Kidney epithelial cell (primary cell): Measurements from ENCODE around the gene CITED2. TPM values are rescaled to one million over a fixed set of nuclear protein-coding genes. Genes with fewer than 3 reads are reported as not detected.

Experiments used
- DNase-seq: peaks from one replicate; pipeline ENCODE4 v3.0.0-alpha.2; 2010; ENCODE audit warnings: low read depth
- H3K27me3 ChIP-seq: 2 replicates; pipeline ENCODE4 v1.6.0; 2011; ENCODE audit warnings: low read length; ENCODE audit not compliant: control insufficient read depth, insufficient read depth
- H3K36me3 ChIP-seq: 2 replicates; pipeline ENCODE4 v1.5.1; 2011; ENCODE audit warnings: low read length; ENCODE audit not compliant: control insufficient read depth, insufficient read depth
- H3K4me3 ChIP-seq: 2 replicates; pipeline ENCODE4 v1.5.1; 2011; ENCODE audit warnings: low read depth, mild to moderate bottlenecking, control low read depth, low read length
- total RNA-seq: library from RNA; depleted of rRNA; stranded (reverse); fragments of >200 nt; gene quantifications from 2 replicates; pipeline ENCODE4 v1.2.3, GENCODE V29; 2015
- TF ChIP-seq, protein P1 (sequence below): IDR thresholded peaks from 2 replicates; pipeline ENCODE4 v1.5.1; 2011; ENCODE audit warnings: mild to moderate bottlenecking, moderate library complexity, low read length, control low read depth, inconsistent platforms; ENCODE audit not compliant: insufficient read depth, poor library complexity, severe bottlenecking

CITED2 gene
- total RNA-seq, 1 donor from 2014 or later = 74.2 TPM

DNA sequence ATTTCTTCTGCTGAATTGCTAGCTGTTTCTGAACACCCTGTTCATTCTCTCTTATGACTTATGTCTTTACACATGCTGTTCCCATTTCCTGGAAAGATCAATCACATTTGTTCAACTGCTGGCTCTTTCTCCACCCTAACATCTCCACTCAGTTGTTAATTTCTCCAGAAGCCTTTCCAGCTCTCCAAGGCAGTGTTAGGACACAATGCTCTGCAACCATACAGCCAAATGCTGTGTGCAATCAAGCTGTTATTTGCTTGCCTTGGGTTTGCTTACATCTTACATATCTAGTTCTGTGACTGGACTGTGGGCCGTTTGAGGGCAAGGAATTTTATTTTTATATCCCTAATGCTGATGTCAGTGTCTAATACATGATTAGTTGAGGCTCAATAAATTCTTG lies 24.2 kb upstream of the CITED2 start:
- TF ChIP-seq, protein P1, sequence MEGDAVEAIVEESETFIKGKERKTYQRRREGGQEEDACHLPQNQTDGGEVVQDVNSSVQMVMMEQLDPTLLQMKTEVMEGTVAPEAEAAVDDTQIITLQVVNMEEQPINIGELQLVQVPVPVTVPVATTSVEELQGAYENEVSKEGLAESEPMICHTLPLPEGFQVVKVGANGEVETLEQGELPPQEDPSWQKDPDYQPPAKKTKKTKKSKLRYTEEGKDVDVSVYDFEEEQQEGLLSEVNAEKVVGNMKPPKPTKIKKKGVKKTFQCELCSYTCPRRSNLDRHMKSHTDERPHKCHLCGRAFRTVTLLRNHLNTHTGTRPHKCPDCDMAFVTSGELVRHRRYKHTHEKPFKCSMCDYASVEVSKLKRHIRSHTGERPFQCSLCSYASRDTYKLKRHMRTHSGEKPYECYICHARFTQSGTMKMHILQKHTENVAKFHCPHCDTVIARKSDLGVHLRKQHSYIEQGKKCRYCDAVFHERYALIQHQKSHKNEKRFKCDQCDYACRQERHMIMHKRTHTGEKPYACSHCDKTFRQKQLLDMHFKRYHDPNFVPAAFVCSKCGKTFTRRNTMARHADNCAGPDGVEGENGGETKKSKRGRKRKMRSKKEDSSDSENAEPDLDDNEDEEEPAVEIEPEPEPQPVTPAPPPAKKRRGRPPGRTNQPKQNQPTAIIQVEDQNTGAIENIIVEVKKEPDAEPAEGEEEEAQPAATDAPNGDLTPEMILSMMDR = no peak
- no peak overlapping the region for H3K4me3 ChIP-seq
- H3K27me3 ChIP-seq = no peaks in the 10 kb centered on the region
- no peak for DNase-seq
- H3K36me3 ChIP-seq = no peaks in the 10 kb centered on the region

DNA sequence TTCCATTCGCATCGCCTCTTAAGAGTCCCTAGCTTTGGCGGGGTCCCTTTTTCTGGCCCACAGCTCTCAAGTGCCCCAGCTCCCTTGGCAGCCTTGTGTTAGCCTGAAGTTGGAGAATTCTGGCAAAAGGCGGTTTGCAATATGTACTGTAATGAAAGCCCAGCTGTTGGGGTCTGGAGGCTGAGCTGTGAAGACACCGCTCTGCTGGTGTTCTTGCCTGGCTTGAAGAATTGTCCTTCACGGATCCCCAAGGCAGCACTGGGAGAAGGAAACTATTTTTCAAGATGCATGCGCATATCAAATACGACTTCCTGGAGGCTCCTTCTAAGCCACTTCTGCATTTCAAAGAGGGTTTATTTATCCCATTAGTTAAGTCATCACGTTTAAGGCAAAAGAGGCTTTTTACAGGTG lies 21.4 kb upstream of the CITED2 start:
- Histone ChIP-seq H3K36me3 (no peaks in the 10 kb centered on the region), H3K27me3 (no peaks in the 10 kb centered on the region), H3K4me3 (no peak overlapping the region)
- TF ChIP-seq, protein P1 = no peak
- DNase-seq = no peak

DNA sequence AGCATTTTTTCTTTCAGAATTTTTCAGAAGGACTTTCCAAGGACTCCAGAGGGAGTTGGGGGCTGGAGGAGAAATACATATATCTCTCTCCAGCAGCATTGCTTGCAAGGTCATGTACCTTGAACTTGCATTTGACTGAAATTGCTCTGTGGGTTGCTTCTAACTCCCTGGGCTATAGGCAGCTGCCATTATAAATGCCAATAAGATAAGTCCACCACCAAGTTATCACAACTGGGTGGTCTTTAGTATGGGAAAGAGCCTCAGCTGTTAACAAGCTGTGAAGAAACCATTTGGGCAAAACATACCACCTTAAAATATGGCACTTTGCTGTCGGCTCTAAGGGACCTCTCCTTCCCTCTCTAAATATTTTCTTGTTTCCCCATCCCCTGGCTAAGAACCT lies 20.9 kb upstream of the CITED2 start:
- no peaks in the 10 kb centered on the region for H3K27me3 ChIP-seq
- no peak for DNase-seq
- no peak overlapping the region for H3K4me3 ChIP-seq
- H3K36me3 ChIP-seq = no peaks in the 10 kb centered on the region
- TF ChIP-seq, protein P1 = no peak

DNA sequence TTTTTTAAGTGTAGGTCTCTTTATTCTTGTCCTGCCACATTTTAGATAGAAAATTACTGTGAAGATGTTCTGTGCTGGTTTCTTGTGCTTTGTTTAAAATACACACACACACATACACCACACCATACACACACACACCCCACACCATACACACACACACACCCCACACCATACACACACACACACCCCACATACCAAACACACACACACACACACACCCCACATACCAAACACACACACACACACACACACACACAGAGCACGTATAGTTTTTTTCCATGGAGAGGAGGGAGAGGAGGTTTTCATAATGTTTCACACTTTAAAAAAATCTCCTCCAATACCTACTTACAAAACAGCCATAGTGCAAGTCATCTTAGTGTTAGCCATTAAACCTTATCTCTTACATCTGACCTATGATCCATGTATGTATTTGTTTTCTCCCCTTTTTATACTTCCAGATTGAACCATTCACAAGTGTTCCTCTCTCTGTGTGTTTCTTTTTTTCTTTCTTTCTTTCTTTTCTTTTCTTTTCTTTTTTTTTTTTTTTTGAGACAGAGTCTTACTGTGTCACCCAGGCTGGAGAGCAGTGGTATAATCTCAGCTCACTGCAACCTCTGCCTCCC lies 19.7 kb upstream of the CITED2 start:
- no peak overlapping the region for H3K4me3 ChIP-seq
- no peaks in the 10 kb centered on the region for H3K27me3 ChIP-seq
- H3K36me3 ChIP-seq = no peaks in the 10 kb centered on the region
- TF ChIP-seq, protein P1 = no peak
- DNase-seq = no peak

DNA sequence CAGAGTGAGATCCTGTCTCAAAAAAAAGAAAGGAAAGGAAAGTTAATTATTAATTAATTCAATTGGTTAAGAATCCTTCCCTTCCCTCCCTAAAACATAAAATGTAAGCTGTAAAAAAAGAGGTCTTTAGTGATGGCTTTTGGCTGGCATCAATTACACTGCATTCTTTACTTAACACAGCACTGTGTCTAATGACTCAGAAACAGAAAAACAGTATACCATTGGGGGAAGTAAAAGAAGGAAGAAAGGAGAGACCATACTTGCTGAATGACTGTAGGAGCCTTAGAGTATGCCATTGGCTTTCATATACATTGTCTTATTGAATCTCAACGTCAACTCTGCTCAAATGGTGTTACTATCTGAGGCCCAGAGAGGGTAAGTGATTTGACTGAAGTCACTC lies 18.3 kb upstream of the CITED2 start:
- DNase-seq = no peak
- H3K27me3 ChIP-seq = no peaks in the 10 kb centered on the region
- TF ChIP-seq, protein P1 = no peak
- no peak overlapping the region for H3K4me3 ChIP-seq
- no peaks in the 10 kb centered on the region for H3K36me3 ChIP-seq

DNA sequence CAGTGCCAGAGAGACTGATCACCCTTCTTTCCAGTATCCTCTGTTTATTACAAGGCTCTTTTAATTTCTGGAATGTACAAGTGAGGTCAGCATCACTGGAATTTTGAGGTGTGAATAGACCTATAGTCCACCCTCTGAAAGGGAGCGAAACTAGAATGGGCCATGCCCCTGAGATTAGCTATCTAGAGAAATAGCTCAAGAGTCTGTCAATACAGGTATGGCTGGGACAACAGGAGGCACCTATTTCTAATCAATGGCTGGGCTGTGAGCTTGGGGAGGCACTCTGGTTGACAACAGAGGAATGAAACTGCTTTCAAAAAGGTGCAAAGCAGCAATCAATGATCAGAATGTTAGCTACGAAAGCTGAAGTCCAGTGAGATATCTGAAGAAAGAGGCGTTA lies 17.3 kb upstream of the CITED2 start:
- Histone ChIP-seq H3K4me3 (no peak overlapping the region), H3K27me3 (no peaks in the 10 kb centered on the region), H3K36me3 (no peaks in the 10 kb centered on the region)
- DNase-seq = no peak
- TF ChIP-seq, protein P1 = no peak
